Embryonic facial prominence (tissue), 1 donor: ENCODE results near the gene SPR.

Source experiments
- DNase-seq: peaks from one replicate; pipeline ENCODE4 v3.0.0-alpha.2; 2016; ENCODE audit errors: extremely low spot score

Gene SPR

GRCh38 chr2:72887032-72887739, at the start of gene SPR:
TSS of gene SPR (plus strand) at chr2:72887408. CDS start at chr2:72887433, 25 bp downstream.
- no peak for DNase-seq

GRCh38 chr2:72840066-72840465, 47.1 kb upstream of the SPR start:
- DNase-seq = no peak

- DNase-seq = no peak
Observed at GRCh38 chr2:72841462-72842125, 45.6 kb upstream of the SPR start.

GRCh38 chr2:72843301-72843700, 43.9 kb upstream of the SPR start:
- no peak for DNase-seq

- no peak for DNase-seq
Observed at GRCh38 chr2:72846171-72847095, 40.8 kb upstream of the SPR start.

GRCh38 chr2:72847534-72848315, 39.5 kb upstream of the SPR start:
- DNase-seq = no peak

- DNase-seq = no peak
Observed at GRCh38 chr2:72848436-72849137, 38.6 kb upstream of the SPR start.

- no peak for DNase-seq
Observed at GRCh38 chr2:72849138-72849462, 38.1 kb upstream of the SPR start.

GRCh38 chr2:72851333-72851732, 35.9 kb upstream of the SPR start:
- DNase-seq = no peak

GRCh38 chr2:72859831-72860262, 27.4 kb upstream of the SPR start:
- peak; percentile 25 for DNase-seq

GRCh38 chr2:72862239-72862988, 24.8 kb upstream of the SPR start:
- peak; percentile 20 for DNase-seq

GRCh38 chr2:72863046-72863445, 24.2 kb upstream of the SPR start:
- no peak for DNase-seq

GRCh38 chr2:72864500-72864899, 22.7 kb upstream of the SPR start:
- no peak for DNase-seq

GRCh38 chr2:72871060-72871459, 16.1 kb upstream of the SPR start:
- DNase-seq = no peak

GRCh38 chr2:72871880-72872279, 15.3 kb upstream of the SPR start:
- no peak for DNase-seq

- no peak for DNase-seq
Observed at GRCh38 chr2:72883356-72883962, 3.7 kb upstream of the SPR start.

- DNase-seq = no peak
Observed at GRCh38 chr2:72886505-72887031, 640 bp upstream of the SPR start.

GRCh38 chr2:72887740-72888437, 681 bp downstream of the SPR start:
- peak; percentile 42 for DNase-seq
